ENCODE measurements around the gene CITED4. TPM values are rescaled to one million over a fixed set of nuclear protein-coding genes. Genes with fewer than 3 reads are reported as not detected.

CITED4 gene
- total RNA-seq, 1 donor = 4.6 TPM

GRCh38 chr1:40838045-40838979, 23.9 kb downstream of the CITED4 start:
- DNase-seq (ENCODE audit: low read depth in 2 of 3, low spot score in 2 of 3) = no peak

GRCh38 chr1:40837601-40838000, 24.6 kb downstream of the CITED4 start:
- DNase-seq (ENCODE audit: low read depth in 2 of 3, low spot score in 2 of 3) = no peak

GRCh38 chr1:40836283-40836682, 25.9 kb downstream of the CITED4 start:
- no peak for DNase-seq (ENCODE audit: low read depth in 2 of 3, low spot score in 2 of 3)

GRCh38 chr1:40834968-40835545, 27.1 kb downstream of the CITED4 start:
- no peak for DNase-seq (ENCODE audit: low read depth in 2 of 3, low spot score in 2 of 3)

- no peak for DNase-seq (ENCODE audit: low read depth in 2 of 3, low spot score in 2 of 3)
These were observed 28.2 kb downstream of the CITED4 start for GRCh38 chr1:40833979-40834378.

- no peak for DNase-seq (ENCODE audit: low read depth in 2 of 3, low spot score in 2 of 3)
These were observed 31.0 kb downstream of the CITED4 start for GRCh38 chr1:40831001-40831732.

- no peak for DNase-seq (ENCODE audit: low read depth in 2 of 3, low spot score in 2 of 3)
These were observed 31.7 kb downstream of the CITED4 start for GRCh38 chr1:40830419-40830943.

GRCh38 chr1:40829631-40830245, 32.4 kb downstream of the CITED4 start:
- no peak for DNase-seq (ENCODE audit: low read depth in 2 of 3, low spot score in 2 of 3)

GRCh38 chr1:40825996-40826395, 36.2 kb downstream of the CITED4 start:
- no peak for DNase-seq (ENCODE audit: low read depth in 2 of 3, low spot score in 2 of 3)

- peak in 1 of 3 donors; percentile 40 for DNase-seq (ENCODE audit: low read depth in 2 of 3, low spot score in 2 of 3)
These were observed 36.8 kb downstream of the CITED4 start for GRCh38 chr1:40825435-40825788.

- no peak for DNase-seq (ENCODE audit: low read depth in 2 of 3, low spot score in 2 of 3)
These were observed 37.4 kb downstream of the CITED4 start for GRCh38 chr1:40824591-40825434.

- no peak for DNase-seq (ENCODE audit: low read depth in 2 of 3, low spot score in 2 of 3)
These were observed 38.2 kb downstream of the CITED4 start for GRCh38 chr1:40823983-40824382.

- DNase-seq (ENCODE audit: low read depth in 2 of 3, low spot score in 2 of 3) = no peak
These were observed 38.8 kb downstream of the CITED4 start for GRCh38 chr1:40823345-40823744.

- DNase-seq (ENCODE audit: low read depth in 2 of 3, low spot score in 2 of 3) = no peak
These were observed 39.3 kb downstream of the CITED4 start for GRCh38 chr1:40822890-40823289.

GRCh38 chr1:40820911-40821693, 41.1 kb downstream of the CITED4 start:
- peak in 2 of 3 donors; percentile 38 to 48 for DNase-seq (ENCODE audit: low read depth in 2 of 3, low spot score in 2 of 3)

GRCh38 chr1:40820251-40820797, 41.8 kb downstream of the CITED4 start:
- DNase-seq (ENCODE audit: low read depth in 2 of 3, low spot score in 2 of 3) = no peak

- DNase-seq (ENCODE audit: low read depth in 2 of 3, low spot score in 2 of 3) = no peak
These were observed 43.1 kb downstream of the CITED4 start for GRCh38 chr1:40819101-40819500.

- peak; percentile 66 to 79 (median 74) for DNase-seq (ENCODE audit: low read depth in 2 of 3, low spot score in 2 of 3)
These were observed 43.8 kb downstream of the CITED4 start for GRCh38 chr1:40818264-40818961.
